ENCODE data around the gene CCND2.

The CCND2 gene

DNA sequence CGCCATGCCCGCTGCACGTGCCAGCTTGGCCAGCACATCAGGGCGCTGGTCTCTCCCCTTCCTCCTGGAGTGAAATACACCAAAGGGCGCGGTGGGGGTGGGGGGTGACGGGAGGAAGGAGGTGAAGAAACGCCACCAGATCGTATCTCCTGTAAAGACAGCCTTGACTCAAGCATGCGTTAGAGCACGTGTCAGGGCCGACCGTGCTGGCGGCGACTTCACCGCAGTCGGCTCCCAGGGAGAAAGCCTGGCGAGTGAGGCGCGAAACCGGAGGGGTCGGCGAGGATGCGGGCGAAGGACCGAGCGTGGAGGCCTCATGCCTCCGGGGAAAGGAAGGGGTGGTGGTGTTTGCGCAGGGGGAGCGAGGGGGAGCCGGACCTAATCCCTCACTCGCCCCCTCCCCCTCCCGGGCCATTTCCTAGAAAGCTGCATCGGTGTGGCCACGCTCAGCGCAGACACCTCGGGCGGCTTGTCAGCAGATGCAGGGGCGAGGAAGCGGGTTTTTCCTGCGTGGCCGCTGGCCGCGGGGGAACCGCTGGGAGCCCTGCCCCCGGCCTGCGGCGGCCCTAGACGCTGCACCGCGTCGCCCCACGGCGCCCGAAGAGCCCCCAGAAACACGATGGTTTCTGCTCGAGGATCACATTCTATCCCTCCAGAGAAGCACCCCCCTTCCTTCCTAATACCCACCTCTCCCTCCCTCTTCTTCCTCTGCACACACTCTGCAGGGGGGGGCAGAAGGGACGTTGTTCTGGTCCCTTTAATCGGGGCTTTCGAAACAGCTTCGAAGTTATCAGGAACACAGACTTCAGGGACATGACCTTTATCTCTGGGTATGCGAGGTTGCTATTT, 914 bp upstream of the CCND2 start (continued):
- TF ChIP-seq, protein P1, sequence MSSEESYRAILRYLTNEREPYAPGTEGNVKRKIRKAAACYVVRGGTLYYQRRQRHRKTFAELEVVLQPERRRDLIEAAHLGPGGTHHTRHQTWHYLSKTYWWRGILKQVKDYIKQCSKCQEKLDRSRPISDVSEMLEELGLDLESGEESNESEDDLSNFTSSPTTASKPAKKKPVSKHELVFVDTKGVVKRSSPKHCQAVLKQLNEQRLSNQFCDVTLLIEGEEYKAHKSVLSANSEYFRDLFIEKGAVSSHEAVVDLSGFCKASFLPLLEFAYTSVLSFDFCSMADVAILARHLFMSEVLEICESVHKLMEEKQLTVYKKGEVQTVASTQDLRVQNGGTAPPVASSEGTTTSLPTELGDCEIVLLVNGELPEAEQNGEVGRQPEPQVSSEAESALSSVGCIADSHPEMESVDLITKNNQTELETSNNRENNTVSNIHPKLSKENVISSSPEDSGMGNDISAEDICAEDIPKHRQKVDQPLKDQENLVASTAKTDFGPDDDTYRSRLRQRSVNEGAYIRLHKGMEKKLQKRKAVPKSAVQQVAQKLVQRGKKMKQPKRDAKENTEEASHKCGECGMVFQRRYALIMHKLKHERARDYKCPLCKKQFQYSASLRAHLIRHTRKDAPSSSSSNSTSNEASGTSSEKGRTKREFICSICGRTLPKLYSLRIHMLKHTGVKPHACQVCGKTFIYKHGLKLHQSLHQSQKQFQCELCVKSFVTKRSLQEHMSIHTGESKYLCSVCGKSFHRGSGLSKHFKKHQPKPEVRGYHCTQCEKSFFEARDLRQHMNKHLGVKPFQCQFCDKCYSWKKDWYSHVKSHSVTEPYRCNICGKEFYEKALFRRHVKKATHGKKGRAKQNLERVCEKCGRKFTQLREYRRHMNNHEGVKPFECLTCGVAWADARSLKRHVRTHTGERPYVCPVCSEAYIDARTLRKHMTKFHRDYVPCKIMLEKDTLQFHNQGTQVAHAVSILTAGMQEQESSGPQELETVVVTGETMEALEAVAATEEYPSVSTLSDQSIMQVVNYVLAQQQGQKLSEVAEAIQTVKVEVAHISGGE (tag by site-specific recombination; conservative IDR thresholded peaks at IDR 0.05; ENCODE audit: low read depth): no peak; the same call in 1 of the 2 replicates
- TF ChIP-seq ZNF132 (tag by site-specific recombination; IDR thresholded peaks at IDR 0.05; ENCODE audit: borderline replicate concordance) (no peak), ZNF571 (tag by site-specific recombination; IDR thresholded peaks at IDR 0.05) (no peak), ZNF830 (tag by site-specific recombination; IDR thresholded peaks at IDR 0.05; ENCODE audit: low read depth) (no peak), ZNF785 (tag by site-specific recombination; IDR thresholded peaks at IDR 0.05) (0 out of 2 replicates have a peak, but pooled peaks have one; percentile 22), EGR2 (tag by site-specific recombination; IDR thresholded peaks at IDR 0.05; ENCODE audit: low read depth) (peak; percentile 51), ZNF558 (tag by site-specific recombination; IDR thresholded peaks at IDR 0.05) (no peak), YY1 (tag by site-specific recombination; IDR thresholded peaks at IDR 0.05) (no peak; the same call in 1 of the 2 replicates), HOXC10 (CRISPR knock-in tag; IDR thresholded peaks at IDR 0.05) (no peak), ZEB2 (tag by site-specific recombination; IDR thresholded peaks at IDR 0.05) (peak; percentile 93), ZNF670 (tag by site-specific recombination; IDR thresholded peaks at IDR 0.05; ENCODE audit: low read depth) (no peak), ZBTB48 (tag by site-specific recombination; IDR thresholded peaks at IDR 0.05) (peak; percentile 67), ZNF510 (tag by site-specific recombination; IDR thresholded peaks at IDR 0.05; ENCODE audit: insufficient replicate concordance) (no peak), ZSCAN23 (tag by site-specific recombination; IDR thresholded peaks at IDR 0.05) (no peak), KLF1 (tag by site-specific recombination; IDR thresholded peaks at IDR 0.05) (peak; percentile 77), ZNF335 (tag by site-specific recombination; conservative IDR thresholded peaks at IDR 0.05) (peak; percentile 92), TRIM28 (IDR thresholded peaks at IDR 0.05; ENCODE audit: borderline replicate concordance, low read length) (no peak), ZNF404 (tag by site-specific recombination; IDR thresholded peaks at IDR 0.05) (no peak), ZNF629 (tag by site-specific recombination; IDR thresholded peaks at IDR 0.05) (0 out of 2 replicates have a peak, but pooled peaks have one; percentile 60)
- TF ChIP-seq, protein P2, sequence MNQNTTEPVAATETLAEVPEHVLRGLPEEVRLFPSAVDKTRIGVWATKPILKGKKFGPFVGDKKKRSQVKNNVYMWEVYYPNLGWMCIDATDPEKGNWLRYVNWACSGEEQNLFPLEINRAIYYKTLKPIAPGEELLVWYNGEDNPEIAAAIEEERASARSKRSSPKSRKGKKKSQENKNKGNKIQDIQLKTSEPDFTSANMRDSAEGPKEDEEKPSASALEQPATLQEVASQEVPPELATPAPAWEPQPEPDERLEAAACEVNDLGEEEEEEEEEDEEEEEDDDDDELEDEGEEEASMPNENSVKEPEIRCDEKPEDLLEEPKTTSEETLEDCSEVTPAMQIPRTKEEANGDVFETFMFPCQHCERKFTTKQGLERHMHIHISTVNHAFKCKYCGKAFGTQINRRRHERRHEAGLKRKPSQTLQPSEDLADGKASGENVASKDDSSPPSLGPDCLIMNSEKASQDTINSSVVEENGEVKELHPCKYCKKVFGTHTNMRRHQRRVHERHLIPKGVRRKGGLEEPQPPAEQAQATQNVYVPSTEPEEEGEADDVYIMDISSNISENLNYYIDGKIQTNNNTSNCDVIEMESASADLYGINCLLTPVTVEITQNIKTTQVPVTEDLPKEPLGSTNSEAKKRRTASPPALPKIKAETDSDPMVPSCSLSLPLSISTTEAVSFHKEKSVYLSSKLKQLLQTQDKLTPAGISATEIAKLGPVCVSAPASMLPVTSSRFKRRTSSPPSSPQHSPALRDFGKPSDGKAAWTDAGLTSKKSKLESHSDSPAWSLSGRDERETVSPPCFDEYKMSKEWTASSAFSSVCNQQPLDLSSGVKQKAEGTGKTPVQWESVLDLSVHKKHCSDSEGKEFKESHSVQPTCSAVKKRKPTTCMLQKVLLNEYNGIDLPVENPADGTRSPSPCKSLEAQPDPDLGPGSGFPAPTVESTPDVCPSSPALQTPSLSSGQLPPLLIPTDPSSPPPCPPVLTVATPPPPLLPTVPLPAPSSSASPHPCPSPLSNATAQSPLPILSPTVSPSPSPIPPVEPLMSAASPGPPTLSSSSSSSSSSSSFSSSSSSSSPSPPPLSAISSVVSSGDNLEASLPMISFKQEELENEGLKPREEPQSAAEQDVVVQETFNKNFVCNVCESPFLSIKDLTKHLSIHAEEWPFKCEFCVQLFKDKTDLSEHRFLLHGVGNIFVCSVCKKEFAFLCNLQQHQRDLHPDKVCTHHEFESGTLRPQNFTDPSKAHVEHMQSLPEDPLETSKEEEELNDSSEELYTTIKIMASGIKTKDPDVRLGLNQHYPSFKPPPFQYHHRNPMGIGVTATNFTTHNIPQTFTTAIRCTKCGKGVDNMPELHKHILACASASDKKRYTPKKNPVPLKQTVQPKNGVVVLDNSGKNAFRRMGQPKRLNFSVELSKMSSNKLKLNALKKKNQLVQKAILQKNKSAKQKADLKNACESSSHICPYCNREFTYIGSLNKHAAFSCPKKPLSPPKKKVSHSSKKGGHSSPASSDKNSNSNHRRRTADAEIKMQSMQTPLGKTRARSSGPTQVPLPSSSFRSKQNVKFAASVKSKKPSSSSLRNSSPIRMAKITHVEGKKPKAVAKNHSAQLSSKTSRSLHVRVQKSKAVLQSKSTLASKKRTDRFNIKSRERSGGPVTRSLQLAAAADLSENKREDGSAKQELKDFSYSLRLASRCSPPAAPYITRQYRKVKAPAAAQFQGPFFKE (tag by site-specific recombination; IDR thresholded peaks at IDR 0.05; ENCODE audit: borderline replicate concordance): peak; percentile 62; the same call in 1 of the 2 replicates
- TF ChIP-seq, protein P3, sequence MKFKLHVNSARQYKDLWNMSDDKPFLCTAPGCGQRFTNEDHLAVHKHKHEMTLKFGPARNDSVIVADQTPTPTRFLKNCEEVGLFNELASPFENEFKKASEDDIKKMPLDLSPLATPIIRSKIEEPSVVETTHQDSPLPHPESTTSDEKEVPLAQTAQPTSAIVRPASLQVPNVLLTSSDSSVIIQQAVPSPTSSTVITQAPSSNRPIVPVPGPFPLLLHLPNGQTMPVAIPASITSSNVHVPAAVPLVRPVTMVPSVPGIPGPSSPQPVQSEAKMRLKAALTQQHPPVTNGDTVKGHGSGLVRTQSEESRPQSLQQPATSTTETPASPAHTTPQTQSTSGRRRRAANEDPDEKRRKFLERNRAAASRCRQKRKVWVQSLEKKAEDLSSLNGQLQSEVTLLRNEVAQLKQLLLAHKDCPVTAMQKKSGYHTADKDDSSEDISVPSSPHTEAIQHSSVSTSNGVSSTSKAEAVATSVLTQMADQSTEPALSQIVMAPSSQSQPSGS (tag by site-specific recombination; IDR thresholded peaks at IDR 0.05; ENCODE audit: low read depth): 0 out of 2 replicates have a peak, but pooled peaks have one; percentile 2
- TF ChIP-seq, protein P4, sequence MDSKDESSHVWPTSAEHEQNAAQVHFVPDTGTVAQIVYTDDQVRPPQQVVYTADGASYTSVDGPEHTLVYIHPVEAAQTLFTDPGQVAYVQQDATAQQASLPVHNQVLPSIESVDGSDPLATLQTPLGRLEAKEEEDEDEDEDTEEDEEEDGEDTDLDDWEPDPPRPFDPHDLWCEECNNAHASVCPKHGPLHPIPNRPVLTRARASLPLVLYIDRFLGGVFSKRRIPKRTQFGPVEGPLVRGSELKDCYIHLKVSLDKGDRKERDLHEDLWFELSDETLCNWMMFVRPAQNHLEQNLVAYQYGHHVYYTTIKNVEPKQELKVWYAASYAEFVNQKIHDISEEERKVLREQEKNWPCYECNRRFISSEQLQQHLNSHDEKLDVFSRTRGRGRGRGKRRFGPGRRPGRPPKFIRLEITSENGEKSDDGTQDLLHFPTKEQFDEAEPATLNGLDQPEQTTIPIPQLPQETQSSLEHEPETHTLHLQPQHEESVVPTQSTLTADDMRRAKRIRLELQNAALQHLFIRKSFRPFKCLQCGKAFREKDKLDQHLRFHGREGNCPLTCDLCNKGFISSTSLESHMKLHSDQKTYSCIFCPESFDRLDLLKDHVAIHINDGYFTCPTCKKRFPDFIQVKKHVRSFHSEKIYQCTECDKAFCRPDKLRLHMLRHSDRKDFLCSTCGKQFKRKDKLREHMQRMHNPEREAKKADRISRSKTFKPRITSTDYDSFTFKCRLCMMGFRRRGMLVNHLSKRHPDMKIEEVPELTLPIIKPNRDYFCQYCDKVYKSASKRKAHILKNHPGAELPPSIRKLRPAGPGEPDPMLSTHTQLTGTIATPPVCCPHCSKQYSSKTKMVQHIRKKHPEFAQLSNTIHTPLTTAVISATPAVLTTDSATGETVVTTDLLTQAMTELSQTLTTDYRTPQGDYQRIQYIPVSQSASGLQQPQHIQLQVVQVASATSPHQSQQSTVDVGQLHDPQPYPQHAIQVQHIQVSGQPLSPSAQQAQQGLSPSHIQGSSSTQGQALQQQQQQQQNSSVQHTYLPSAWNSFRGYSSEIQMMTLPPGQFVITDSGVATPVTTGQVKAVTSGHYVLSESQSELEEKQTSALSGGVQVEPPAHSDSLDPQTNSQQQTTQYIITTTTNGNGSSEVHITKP (tag by site-specific recombination; IDR thresholded peaks at IDR 0.05): peak; percentile 31; the same call in 1 of the 2 replicates
- TF ChIP-seq, protein P5, sequence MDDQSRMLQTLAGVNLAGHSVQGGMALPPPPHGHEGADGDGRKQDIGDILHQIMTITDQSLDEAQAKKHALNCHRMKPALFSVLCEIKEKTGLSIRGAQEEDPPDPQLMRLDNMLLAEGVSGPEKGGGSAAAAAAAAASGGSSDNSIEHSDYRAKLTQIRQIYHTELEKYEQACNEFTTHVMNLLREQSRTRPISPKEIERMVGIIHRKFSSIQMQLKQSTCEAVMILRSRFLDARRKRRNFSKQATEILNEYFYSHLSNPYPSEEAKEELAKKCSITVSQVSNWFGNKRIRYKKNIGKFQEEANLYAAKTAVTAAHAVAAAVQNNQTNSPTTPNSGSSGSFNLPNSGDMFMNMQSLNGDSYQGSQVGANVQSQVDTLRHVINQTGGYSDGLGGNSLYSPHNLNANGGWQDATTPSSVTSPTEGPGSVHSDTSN (CRISPR knock-in tag; IDR thresholded peaks at IDR 0.05): no peak

Measured in HEK293 (cell line).